Mesendoderm (in vitro differentiated cells): ENCODE measurements around the gene XCR1.

ENCODE experiments used
- DNase-seq: peaks from one replicate; pipeline ENCODE4 v3.0.0; 2013
- H2AK5ac ChIP-seq: 2 replicates; pipeline ENCODE4 v1.6.1; 2013; ENCODE audit warnings: low read length, inconsistent platforms
- H2BK120ac ChIP-seq: 2 replicates; pipeline ENCODE4 v1.6.1; 2013; ENCODE audit warnings: low read depth, mild to moderate bottlenecking, low read length, moderate library complexity, mixed read lengths
- H2BK15ac ChIP-seq: replicated peaks from 2 replicates; pipeline ENCODE4 v1.6.1; 2013; ENCODE audit warnings: low read depth, mild to moderate bottlenecking, moderate library complexity
- H2BK5ac ChIP-seq: 2 replicates; pipeline ENCODE4 v1.6.1; 2013; ENCODE audit warnings: low read length, inconsistent platforms
- H3K18ac ChIP-seq: 2 replicates; pipeline ENCODE4 v1.6.1; 2013; ENCODE audit warnings: mild to moderate bottlenecking, low read length, mixed read lengths
- H3K23ac ChIP-seq: one replicate; pipeline ENCODE4 v1.6.1; 2013; ENCODE audit warnings: low read length
- H3K27ac ChIP-seq: 2 replicates; pipeline ENCODE4 v1.5.1; 2013; ENCODE audit warnings: low read depth, mild to moderate bottlenecking, inconsistent platforms, low read length, moderate library complexity
- H3K27me3 ChIP-seq: 2 replicates; pipeline ENCODE4 v1.6.1; 2013; ENCODE audit warnings: low read length, control low read depth, mild to moderate bottlenecking, inconsistent platforms; ENCODE audit not compliant: insufficient read depth, poor library complexity
- H3K36me3 ChIP-seq: 2 replicates; pipeline ENCODE4 v1.6.1; 2013; ENCODE audit warnings: low read length, inconsistent platforms; ENCODE audit not compliant: control insufficient read depth, insufficient read depth
- H3K4ac ChIP-seq: one replicate; pipeline ENCODE4 v1.6.1; 2013; ENCODE audit warnings: low read depth, mild to moderate bottlenecking, low read length, moderate library complexity
- H3K4me1 ChIP-seq: 2 replicates; pipeline ENCODE4 v1.6.1; 2013; ENCODE audit warnings: low read depth, low read length, inconsistent platforms; ENCODE audit not compliant: control insufficient read depth
- H3K4me2 ChIP-seq: 2 replicates; pipeline ENCODE4 v1.6.1; 2013; ENCODE audit warnings: low read length
- H3K4me3 ChIP-seq: 2 replicates; pipeline ENCODE4 v1.5.1; 2013; ENCODE audit warnings: mild to moderate bottlenecking, low read length
- H3K56ac ChIP-seq: one replicate; pipeline ENCODE4 v1.6.1; 2013; ENCODE audit warnings: low read length
- H3K79me1 ChIP-seq: 2 replicates; pipeline ENCODE4 v1.6.1; 2013; ENCODE audit warnings: low read length, inconsistent platforms
- H3K79me2 ChIP-seq: 2 replicates; pipeline ENCODE4 v1.6.1; 2013; ENCODE audit warnings: mild to moderate bottlenecking, low read length; ENCODE audit not compliant: control insufficient read depth, insufficient read depth
- H3K9ac ChIP-seq: 2 replicates; pipeline ENCODE4 v1.6.1; 2013; ENCODE audit warnings: low read length, inconsistent platforms
- H4K5ac ChIP-seq: one replicate; pipeline ENCODE4 v1.6.1; 2013; ENCODE audit warnings: low read length
- H4K8ac ChIP-seq: one replicate; pipeline ENCODE4 v1.6.1; 2013; ENCODE audit warnings: low read depth, mild to moderate bottlenecking, control low read depth, low read length, moderate library complexity
- WGBS: extraction: QIAGEN DNeasy Blood & Tissue Kit; methylation state at CpG from one replicate; pipeline ENCODE4 v1.1.7; 2013; ENCODE audit warnings: low lambda C conversion rate, missing lambda C conversion rate; ENCODE audit not compliant: insufficient coverage; ENCODE audit errors: extremely low coverage; 5-methylcytosine and 5-hydroxymethylcytosine counted together

XCR1 gene

GRCh38 chr3:45976191-45977091, 50.8 kb downstream of the XCR1 start:
- no peak overlapping the region for H3K56ac ChIP-seq
- WGBS: no CpG with 5 or more reads among the region's 6 CpGs

GRCh38 chr3:45975686-45976085, 51.6 kb downstream of the XCR1 start:
- peaks cover 2% of the 10 kb centered on the region for H3K36me3 ChIP-seq
- H3K4me3 ChIP-seq: no peak overlapping the region
- H3K9ac ChIP-seq: no peak overlapping the region
- H3K27ac ChIP-seq: no peak overlapping the region
- H3K4me1 ChIP-seq: no peaks in the 10 kb centered on the region
- no peak overlapping the region for H3K56ac ChIP-seq
- no peak for DNase-seq
- H3K79me1 ChIP-seq: no peaks in the 10 kb centered on the region
- no peak overlapping the region for H2BK15ac ChIP-seq
- H4K5ac ChIP-seq: no peak overlapping the region
- H2BK120ac ChIP-seq: no peak overlapping the region
- no CpG with 5 or more reads among the region's 5 CpGs for WGBS
- H4K8ac ChIP-seq: no peak overlapping the region
- H3K18ac ChIP-seq: no peak overlapping the region
- no peak overlapping the region for H2AK5ac ChIP-seq
- H2BK5ac ChIP-seq: no peak overlapping the region
- no peak overlapping the region for H3K4ac ChIP-seq
- H3K23ac ChIP-seq: no peak overlapping the region
- no peaks in the 10 kb centered on the region for H3K79me2 ChIP-seq
- H3K4me2 ChIP-seq: no peak overlapping the region
- H3K27me3 ChIP-seq: no peaks in the 10 kb centered on the region

More at GRCh38 chr3:45976191-45977091, 50.8 kb downstream of the XCR1 start:
- Histone ChIP-seq H4K8ac (no peak overlapping the region), H3K4me2 (no peak overlapping the region), H3K18ac (no peak overlapping the region), H3K9ac (no peak overlapping the region), H3K79me1 (no peaks in the 10 kb centered on the region), H3K4me3 (no peak overlapping the region), H2AK5ac (no peak overlapping the region), H3K36me3 (peaks cover 2% of the 10 kb centered on the region), H3K27ac (no peak overlapping the region), H3K4ac (no peak overlapping the region), H3K27me3 (no peaks in the 10 kb centered on the region), H3K4me1 (no peaks in the 10 kb centered on the region), H3K79me2 (no peaks in the 10 kb centered on the region), H2BK5ac (no peak overlapping the region), H2BK15ac (no peak overlapping the region), H2BK120ac (no peak overlapping the region), H4K5ac (no peak overlapping the region), H3K23ac (no peak overlapping the region)
- no peak for DNase-seq

- H4K5ac ChIP-seq: no peak overlapping the region
- H2BK15ac ChIP-seq: no peak overlapping the region
- no peak overlapping the region for H3K4ac ChIP-seq
- no peak overlapping the region for H3K23ac ChIP-seq
- H2BK120ac ChIP-seq: no peak overlapping the region
- no peak overlapping the region for H3K18ac ChIP-seq
- no peak overlapping the region for H2AK5ac ChIP-seq
- H2BK5ac ChIP-seq: no peak overlapping the region
- H3K79me2 ChIP-seq: no peaks in the 10 kb centered on the region
- H3K9ac ChIP-seq: no peak overlapping the region
- H3K79me1 ChIP-seq: no peaks in the 10 kb centered on the region
- H3K4me2 ChIP-seq: no peak overlapping the region
- no peak overlapping the region for H3K4me3 ChIP-seq
- H4K8ac ChIP-seq: no peak overlapping the region
- H3K27ac ChIP-seq: no peak overlapping the region
- H3K56ac ChIP-seq: no peak overlapping the region
- H3K4me1 ChIP-seq: no peaks in the 10 kb centered on the region
- WGBS: no CpG with 5 or more reads among the region's 4 CpGs
- H3K27me3 ChIP-seq: no peaks in the 10 kb centered on the region
- no peak for DNase-seq
- peaks cover 2% of the 10 kb centered on the region for H3K36me3 ChIP-seq
Measured at GRCh38 chr3:45974686-45975085, 52.6 kb downstream of the XCR1 start.

- Histone ChIP-seq H4K8ac (no peak overlapping the region), H3K27me3 (no peaks in the 10 kb centered on the region), H3K4me1 (no peaks in the 10 kb centered on the region), H2BK120ac (no peak overlapping the region), H3K4ac (no peak overlapping the region), H3K4me3 (no peak overlapping the region), H3K18ac (no peak overlapping the region), H3K79me1 (no peaks in the 10 kb centered on the region), H3K56ac (no peak overlapping the region), H3K23ac (no peak overlapping the region), H2BK5ac (no peak overlapping the region), H3K79me2 (no peaks in the 10 kb centered on the region), H2BK15ac (no peak overlapping the region), H3K27ac (no peak overlapping the region), H3K9ac (no peak overlapping the region), H3K4me2 (no peak overlapping the region), H4K5ac (no peak overlapping the region), H2AK5ac (no peak overlapping the region), H3K36me3 (no peaks in the 10 kb centered on the region)
- WGBS: no CpG with 5 or more reads among the region's 6 CpGs
- no peak for DNase-seq
Measured at GRCh38 chr3:45972534-45973402, 54.5 kb downstream of the XCR1 start.

GRCh38 chr3:45969953-45970352, 57.3 kb downstream of the XCR1 start:
- H4K8ac ChIP-seq: no peak overlapping the region
- peaks cover 4% of the 10 kb centered on the region for H3K36me3 ChIP-seq
- no peak overlapping the region for H3K4ac ChIP-seq
- H2BK5ac ChIP-seq: no peak overlapping the region
- no peak overlapping the region for H4K5ac ChIP-seq
- no peak for DNase-seq
- H3K79me2 ChIP-seq: no peaks in the 10 kb centered on the region
- no peaks in the 10 kb centered on the region for H3K4me1 ChIP-seq
- H2BK120ac ChIP-seq: no peak overlapping the region
- no peak overlapping the region for H3K23ac ChIP-seq
- no CpG with 5 or more reads among the region's 3 CpGs for WGBS
- no peaks in the 10 kb centered on the region for H3K79me1 ChIP-seq
- no peak overlapping the region for H2AK5ac ChIP-seq
- H3K27me3 ChIP-seq: no peaks in the 10 kb centered on the region
- H3K9ac ChIP-seq: no peak overlapping the region
- no peak overlapping the region for H3K4me2 ChIP-seq
- H3K18ac ChIP-seq: no peak overlapping the region
- no peak overlapping the region for H2BK15ac ChIP-seq
- H3K27ac ChIP-seq: no peak overlapping the region
- H3K4me3 ChIP-seq: no peak overlapping the region
- H3K56ac ChIP-seq: no peak overlapping the region
